GM12891 (cell line): Measurements from ENCODE around the gene OLA1.

ENCODE experiments used
- POLR2A ChIP-seq: IDR thresholded peaks from 2 replicates; pipeline ENCODE4 v1.6.1; 2011; ENCODE audit warnings: low read depth, low read length, control low read depth
- POLR2AphosphoS5 ChIP-seq: IDR thresholded peaks from 2 replicates; pipeline ENCODE4 v1.6.1; 2011; ENCODE audit warnings: low read depth, low read length, control low read depth
- POU2F2 ChIP-seq: IDR thresholded peaks from 2 replicates; pipeline ENCODE4 v1.6.1; 2011; ENCODE audit warnings: low read depth, mild to moderate bottlenecking, control low read depth, low read length, moderate library complexity
- SPI1 ChIP-seq: IDR thresholded peaks from 2 replicates; pipeline ENCODE4 v1.6.1; 2011; ENCODE audit warnings: low read depth, low read length, control low read depth
- TAF1 ChIP-seq: IDR thresholded peaks from 2 replicates; pipeline ENCODE4 v1.6.1; 2011; ENCODE audit warnings: low read depth, low read length, control low read depth

DNA sequence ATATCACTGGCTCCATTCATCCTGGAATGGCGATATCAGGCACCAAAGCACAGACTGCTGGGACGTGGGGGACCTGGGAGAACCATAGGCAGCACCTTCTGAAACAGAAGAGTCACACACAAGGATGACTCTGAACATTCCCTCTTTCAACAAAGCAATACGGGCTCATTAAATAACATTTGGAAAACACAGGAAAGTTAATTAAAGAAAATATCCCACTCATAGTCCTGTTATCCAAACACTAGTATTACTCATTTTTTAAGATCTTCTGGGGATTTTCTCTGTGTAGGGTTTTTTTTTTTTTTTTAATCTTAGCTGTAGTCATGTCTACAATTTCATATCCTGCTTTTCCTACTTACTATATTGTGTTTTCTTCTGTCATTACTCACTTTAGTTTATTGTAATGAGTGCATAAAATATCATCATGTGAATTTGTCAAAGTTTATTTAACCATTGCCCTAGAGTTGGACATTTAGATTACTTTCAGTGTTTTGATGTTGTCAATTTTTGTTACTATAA is 213.2 kb downstream of the OLA1 start:
- no peak for TF ChIP-seq TAF1
- TF ChIP-seq POLR2AphosphoS5: no peak
- no peak for TF ChIP-seq POLR2A
- no peak for TF ChIP-seq SPI1
- TF ChIP-seq POU2F2: no peak
